HEK293 (cell line): Measurements from ENCODE around the gene KANK4.

Experiments used
- CTCF ChIA-PET: fragments of 350-600 bp; formaldehyde crosslinking; extraction: SDS; loops from one replicate; lab custom pipeline; 2021; ENCODE audit warnings: antibody characterized with exemption; lab: Yijun Ruan, JAX
- POLR2A ChIA-PET: fragments of 300-600 bp; formaldehyde crosslinking; extraction: SDS; loops from one replicate; lab custom pipeline; 2020; ENCODE audit warnings: antibody characterized with exemption, inconsistent platforms; lab: Yijun Ruan, JAX
- H3K27ac ChIP-seq: fragments of 200-500 bp; sonication (Bioruptor generic); 2 replicates; pipeline ENCODE4 v1.5.1; 2014; ENCODE audit warnings: low read depth, low read length, control low read depth, inconsistent platforms; ENCODE audit errors: extremely low read depth
- H3K36me3 ChIP-seq, 2 experiments: fragments of 200-500 bp in 1 of 2; sonication (Bioruptor generic) in 1 of 2; 1 replicate in 1 of 2; 2 replicates in 1 of 2; pipeline ENCODE4 v1.5.1; 2014 to 2017; ENCODE audit warnings: inconsistent platforms in 2 of 2, low read length in 2 of 2; ENCODE audit not compliant: control insufficient read depth in 2 of 2, insufficient read depth in 1 of 2
- H3K4me1 ChIP-seq: fragments of 200-500 bp; sonication (Bioruptor generic); 2 replicates; pipeline ENCODE4 v1.5.1; 2014; ENCODE audit warnings: mild to moderate bottlenecking, low read length, inconsistent platforms; ENCODE audit not compliant: control insufficient read depth, insufficient read depth
- H3K4me3 ChIP-seq: 2 replicates; pipeline ENCODE4 v1.5.1; 2011; ENCODE audit warnings: low read depth, mild to moderate bottlenecking, control low read depth, low read length, moderate library complexity
- H3K9me3 ChIP-seq: fragments of 200-500 bp; sonication (Bioruptor generic); 2 replicates; pipeline ENCODE4 v1.5.1; 2014; ENCODE audit warnings: low read depth, low read length, inconsistent platforms; ENCODE audit not compliant: control insufficient read depth, insufficient read depth
- EGR2 ChIP-seq: fragments of 450-650 bp; formaldehyde crosslinking; IDR thresholded peaks from 2 replicates; pipeline ENCODE4 v1.5.1; 2016; ENCODE audit warnings: low read depth, missing biosample characterization, missing genetic modification characterization
- SCRT1 ChIP-seq: fragments of 450-650 bp; formaldehyde crosslinking; IDR thresholded peaks from 2 replicates; pipeline ENCODE4 v1.5.1; 2016; ENCODE audit warnings: missing biosample characterization, missing genetic modification characterization, borderline replicate concordance
- ZBTB48 ChIP-seq: fragments of 450-650 bp; formaldehyde crosslinking; IDR thresholded peaks from 2 replicates; pipeline ENCODE4 v1.5.1; 2016; ENCODE audit warnings: missing biosample characterization, missing genetic modification characterization
- ZNF16 ChIP-seq: fragments of 450-650 bp; formaldehyde crosslinking; IDR thresholded peaks from 2 replicates; pipeline ENCODE4 v1.5.1; 2016; ENCODE audit warnings: low read depth, missing biosample characterization, missing genetic modification characterization
- ZNF473 ChIP-seq: fragments of 450-650 bp; formaldehyde crosslinking; IDR thresholded peaks from 2 replicates; pipeline ENCODE4 v1.5.1; 2017; ENCODE audit warnings: missing biosample characterization, missing genetic modification characterization
- ZNF561 ChIP-seq: fragments of 450-650 bp; IDR thresholded peaks from 2 replicates; pipeline ENCODE4 v1.5.1; 2018; ENCODE audit warnings: missing biosample characterization, missing genetic modification characterization, borderline replicate concordance
- ZNF747 ChIP-seq: fragments of 450-650 bp; formaldehyde crosslinking; IDR thresholded peaks from 2 replicates; pipeline ENCODE4 v1.5.1; 2016; ENCODE audit warnings: missing biosample characterization, missing genetic modification characterization
- TF ChIP-seq, protein P1 (sequence below): fragments of 450-650 bp; formaldehyde crosslinking; IDR thresholded peaks from 2 replicates; pipeline ENCODE4 v1.5.1; 2017; ENCODE audit warnings: missing biosample characterization, missing genetic modification characterization
- TF ChIP-seq, protein P2 (sequence below): fragments of 450-650 bp; IDR thresholded peaks from 2 replicates; pipeline ENCODE4 v1.5.1; 2018; ENCODE audit warnings: missing biosample characterization, mild to moderate bottlenecking, missing genetic modification characterization
- TF ChIP-seq, protein P3 (sequence below): fragments of 450-650 bp; formaldehyde crosslinking; IDR thresholded peaks from 2 replicates; pipeline ENCODE4 v1.5.1; 2016; ENCODE audit warnings: missing biosample characterization, missing genetic modification characterization, borderline replicate concordance
- TF ChIP-seq, protein P4 (sequence below): IDR thresholded peaks from 2 replicates; pipeline ENCODE4 v1.6.1; 2011; ENCODE audit warnings: mild to moderate bottlenecking, low read depth, low read length, borderline replicate concordance
- TF ChIP-seq, protein P5 (sequence below): fragments of 450-650 bp; formaldehyde crosslinking; IDR thresholded peaks from 2 replicates; pipeline ENCODE4 v1.5.1; 2016; ENCODE audit warnings: missing biosample characterization, missing genetic modification characterization
- TF ChIP-seq, protein P6 (sequence below): fragments of 450-650 bp; formaldehyde crosslinking; IDR thresholded peaks from 2 replicates; pipeline ENCODE4 v1.5.1; 2017; ENCODE audit warnings: missing biosample characterization, missing genetic modification characterization
- TF ChIP-seq, protein P7 (sequence below): fragments of 450-650 bp; formaldehyde crosslinking; IDR thresholded peaks from 2 replicates; pipeline ENCODE4 v1.5.1; 2017; ENCODE audit warnings: missing biosample characterization, missing genetic modification characterization

The KANK4 gene

DNA sequence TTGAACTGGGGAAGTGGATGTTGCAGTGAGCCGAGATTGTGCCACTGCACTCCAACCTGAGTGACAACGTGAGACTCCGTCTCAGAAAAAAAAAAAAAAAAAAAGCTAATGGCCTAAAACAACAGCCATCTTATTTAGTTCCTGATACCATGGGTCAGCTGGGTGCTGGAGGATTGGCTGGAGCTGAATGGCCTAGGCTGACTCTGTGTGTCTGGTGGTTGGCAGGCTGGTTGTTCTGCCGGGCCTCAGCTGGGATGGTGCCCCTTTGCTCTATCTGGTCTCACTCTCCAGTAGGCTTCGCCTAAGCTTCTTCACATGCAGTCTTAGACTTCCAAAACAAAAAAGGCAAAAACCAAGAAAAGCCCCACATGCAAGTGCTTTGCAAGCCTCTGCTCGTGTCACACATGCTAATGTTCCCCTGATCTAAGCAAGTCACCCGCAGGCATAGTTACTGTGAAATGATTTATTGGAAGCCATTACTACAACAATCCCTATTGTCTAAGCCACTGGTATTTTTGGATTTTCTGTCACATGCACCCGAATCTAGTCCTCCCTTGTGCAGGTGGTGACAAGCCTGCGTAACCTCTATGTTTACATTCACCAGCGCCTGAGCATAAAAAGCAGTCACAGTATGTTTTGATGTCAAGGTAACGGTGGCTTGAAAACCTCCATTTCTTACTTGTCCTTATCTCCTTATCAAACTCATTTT, 39.6 kb upstream of the KANK4 start (continued):
- TF ChIP-seq, protein P1, sequence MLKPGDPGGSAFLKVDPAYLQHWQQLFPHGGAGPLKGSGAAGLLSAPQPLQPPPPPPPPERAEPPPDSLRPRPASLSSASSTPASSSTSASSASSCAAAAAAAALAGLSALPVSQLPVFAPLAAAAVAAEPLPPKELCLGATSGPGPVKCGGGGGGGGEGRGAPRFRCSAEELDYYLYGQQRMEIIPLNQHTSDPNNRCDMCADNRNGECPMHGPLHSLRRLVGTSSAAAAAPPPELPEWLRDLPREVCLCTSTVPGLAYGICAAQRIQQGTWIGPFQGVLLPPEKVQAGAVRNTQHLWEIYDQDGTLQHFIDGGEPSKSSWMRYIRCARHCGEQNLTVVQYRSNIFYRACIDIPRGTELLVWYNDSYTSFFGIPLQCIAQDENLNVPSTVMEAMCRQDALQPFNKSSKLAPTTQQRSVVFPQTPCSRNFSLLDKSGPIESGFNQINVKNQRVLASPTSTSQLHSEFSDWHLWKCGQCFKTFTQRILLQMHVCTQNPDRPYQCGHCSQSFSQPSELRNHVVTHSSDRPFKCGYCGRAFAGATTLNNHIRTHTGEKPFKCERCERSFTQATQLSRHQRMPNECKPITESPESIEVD = peak; percentile 78
- TF ChIP-seq, protein P2, sequence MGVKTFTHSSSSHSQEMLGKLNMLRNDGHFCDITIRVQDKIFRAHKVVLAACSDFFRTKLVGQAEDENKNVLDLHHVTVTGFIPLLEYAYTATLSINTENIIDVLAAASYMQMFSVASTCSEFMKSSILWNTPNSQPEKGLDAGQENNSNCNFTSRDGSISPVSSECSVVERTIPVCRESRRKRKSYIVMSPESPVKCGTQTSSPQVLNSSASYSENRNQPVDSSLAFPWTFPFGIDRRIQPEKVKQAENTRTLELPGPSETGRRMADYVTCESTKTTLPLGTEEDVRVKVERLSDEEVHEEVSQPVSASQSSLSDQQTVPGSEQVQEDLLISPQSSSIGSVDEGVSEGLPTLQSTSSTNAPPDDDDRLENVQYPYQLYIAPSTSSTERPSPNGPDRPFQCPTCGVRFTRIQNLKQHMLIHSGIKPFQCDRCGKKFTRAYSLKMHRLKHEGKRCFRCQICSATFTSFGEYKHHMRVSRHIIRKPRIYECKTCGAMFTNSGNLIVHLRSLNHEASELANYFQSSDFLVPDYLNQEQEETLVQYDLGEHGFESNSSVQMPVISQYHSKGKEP (tag by site-specific recombination) = peak; percentile 51; the same call in 1 of the 2 replicates

DNA sequence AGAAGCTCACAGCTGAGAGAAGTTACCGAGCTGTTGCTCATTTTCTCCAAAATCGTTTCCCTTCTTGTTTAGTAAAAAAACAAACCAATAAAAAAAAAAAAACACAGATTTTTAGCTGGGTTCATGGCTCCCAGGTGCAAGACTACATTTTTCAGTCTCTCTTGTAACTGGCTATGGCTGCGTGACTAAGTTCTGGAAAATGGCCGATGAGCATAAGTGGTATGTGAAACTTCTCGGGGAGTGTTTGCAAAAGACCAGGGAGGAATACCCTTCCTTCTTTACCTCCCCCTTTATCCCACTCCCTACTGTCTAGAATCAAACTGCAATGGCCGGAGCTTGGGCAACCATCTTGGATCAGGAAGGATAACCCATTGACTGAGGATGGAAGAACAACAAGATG, 38.7 kb upstream of the KANK4 start:
- ChIA-PET CTCF (no interaction called here), POLR2A (no interaction called here)
- no peaks in the 10 kb centered on the region for H3K36me3 ChIP-seq
- H3K27ac ChIP-seq = no peak overlapping the region
- no peaks in the 10 kb centered on the region for H3K9me3 ChIP-seq
- H3K4me1 ChIP-seq = 0 out of 2 replicates have a peak, but pooled peaks cover 3% of the 10 kb centered on the region
- H3K4me3 ChIP-seq = no peak overlapping the region
- TF ChIP-seq ZBTB48 (no peak), ZNF561 (tag by site-specific recombination) (no peak), ZNF747 (tag by site-specific recombination) (no peak), EGR2 (no peak), ZNF16 (tag by site-specific recombination) (no peak), SCRT1 (tag by site-specific recombination) (no peak), ZNF473 (tag by site-specific recombination) (no peak)
- TF ChIP-seq, protein P3, sequence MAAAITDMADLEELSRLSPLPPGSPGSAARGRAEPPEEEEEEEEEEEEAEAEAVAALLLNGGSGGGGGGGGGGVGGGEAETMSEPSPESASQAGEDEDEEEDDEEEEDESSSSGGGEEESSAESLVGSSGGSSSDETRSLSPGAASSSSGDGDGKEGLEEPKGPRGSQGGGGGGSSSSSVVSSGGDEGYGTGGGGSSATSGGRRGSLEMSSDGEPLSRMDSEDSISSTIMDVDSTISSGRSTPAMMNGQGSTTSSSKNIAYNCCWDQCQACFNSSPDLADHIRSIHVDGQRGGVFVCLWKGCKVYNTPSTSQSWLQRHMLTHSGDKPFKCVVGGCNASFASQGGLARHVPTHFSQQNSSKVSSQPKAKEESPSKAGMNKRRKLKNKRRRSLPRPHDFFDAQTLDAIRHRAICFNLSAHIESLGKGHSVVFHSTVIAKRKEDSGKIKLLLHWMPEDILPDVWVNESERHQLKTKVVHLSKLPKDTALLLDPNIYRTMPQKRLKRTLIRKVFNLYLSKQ (tag by site-specific recombination) = no peak
- TF ChIP-seq, protein P4, sequence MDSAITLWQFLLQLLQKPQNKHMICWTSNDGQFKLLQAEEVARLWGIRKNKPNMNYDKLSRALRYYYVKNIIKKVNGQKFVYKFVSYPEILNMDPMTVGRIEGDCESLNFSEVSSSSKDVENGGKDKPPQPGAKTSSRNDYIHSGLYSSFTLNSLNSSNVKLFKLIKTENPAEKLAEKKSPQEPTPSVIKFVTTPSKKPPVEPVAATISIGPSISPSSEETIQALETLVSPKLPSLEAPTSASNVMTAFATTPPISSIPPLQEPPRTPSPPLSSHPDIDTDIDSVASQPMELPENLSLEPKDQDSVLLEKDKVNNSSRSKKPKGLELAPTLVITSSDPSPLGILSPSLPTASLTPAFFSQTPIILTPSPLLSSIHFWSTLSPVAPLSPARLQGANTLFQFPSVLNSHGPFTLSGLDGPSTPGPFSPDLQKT = no peak
- TF ChIP-seq, protein P1 = no peak
- TF ChIP-seq, protein P5, sequence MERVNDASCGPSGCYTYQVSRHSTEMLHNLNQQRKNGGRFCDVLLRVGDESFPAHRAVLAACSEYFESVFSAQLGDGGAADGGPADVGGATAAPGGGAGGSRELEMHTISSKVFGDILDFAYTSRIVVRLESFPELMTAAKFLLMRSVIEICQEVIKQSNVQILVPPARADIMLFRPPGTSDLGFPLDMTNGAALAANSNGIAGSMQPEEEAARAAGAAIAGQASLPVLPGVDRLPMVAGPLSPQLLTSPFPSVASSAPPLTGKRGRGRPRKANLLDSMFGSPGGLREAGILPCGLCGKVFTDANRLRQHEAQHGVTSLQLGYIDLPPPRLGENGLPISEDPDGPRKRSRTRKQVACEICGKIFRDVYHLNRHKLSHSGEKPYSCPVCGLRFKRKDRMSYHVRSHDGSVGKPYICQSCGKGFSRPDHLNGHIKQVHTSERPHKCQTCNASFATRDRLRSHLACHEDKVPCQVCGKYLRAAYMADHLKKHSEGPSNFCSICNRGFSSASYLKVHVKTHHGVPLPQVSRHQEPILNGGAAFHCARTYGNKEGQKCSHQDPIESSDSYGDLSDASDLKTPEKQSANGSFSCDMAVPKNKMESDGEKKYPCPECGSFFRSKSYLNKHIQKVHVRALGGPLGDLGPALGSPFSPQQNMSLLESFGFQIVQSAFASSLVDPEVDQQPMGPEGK (tag by site-specific recombination) = no peak
- TF ChIP-seq, protein P6, sequence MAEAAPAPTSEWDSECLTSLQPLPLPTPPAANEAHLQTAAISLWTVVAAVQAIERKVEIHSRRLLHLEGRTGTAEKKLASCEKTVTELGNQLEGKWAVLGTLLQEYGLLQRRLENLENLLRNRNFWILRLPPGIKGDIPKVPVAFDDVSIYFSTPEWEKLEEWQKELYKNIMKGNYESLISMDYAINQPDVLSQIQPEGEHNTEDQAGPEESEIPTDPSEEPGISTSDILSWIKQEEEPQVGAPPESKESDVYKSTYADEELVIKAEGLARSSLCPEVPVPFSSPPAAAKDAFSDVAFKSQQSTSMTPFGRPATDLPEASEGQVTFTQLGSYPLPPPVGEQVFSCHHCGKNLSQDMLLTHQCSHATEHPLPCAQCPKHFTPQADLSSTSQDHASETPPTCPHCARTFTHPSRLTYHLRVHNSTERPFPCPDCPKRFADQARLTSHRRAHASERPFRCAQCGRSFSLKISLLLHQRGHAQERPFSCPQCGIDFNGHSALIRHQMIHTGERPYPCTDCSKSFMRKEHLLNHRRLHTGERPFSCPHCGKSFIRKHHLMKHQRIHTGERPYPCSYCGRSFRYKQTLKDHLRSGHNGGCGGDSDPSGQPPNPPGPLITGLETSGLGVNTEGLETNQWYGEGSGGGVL (tag by site-specific recombination) = no peak
- TF ChIP-seq, protein P7, sequence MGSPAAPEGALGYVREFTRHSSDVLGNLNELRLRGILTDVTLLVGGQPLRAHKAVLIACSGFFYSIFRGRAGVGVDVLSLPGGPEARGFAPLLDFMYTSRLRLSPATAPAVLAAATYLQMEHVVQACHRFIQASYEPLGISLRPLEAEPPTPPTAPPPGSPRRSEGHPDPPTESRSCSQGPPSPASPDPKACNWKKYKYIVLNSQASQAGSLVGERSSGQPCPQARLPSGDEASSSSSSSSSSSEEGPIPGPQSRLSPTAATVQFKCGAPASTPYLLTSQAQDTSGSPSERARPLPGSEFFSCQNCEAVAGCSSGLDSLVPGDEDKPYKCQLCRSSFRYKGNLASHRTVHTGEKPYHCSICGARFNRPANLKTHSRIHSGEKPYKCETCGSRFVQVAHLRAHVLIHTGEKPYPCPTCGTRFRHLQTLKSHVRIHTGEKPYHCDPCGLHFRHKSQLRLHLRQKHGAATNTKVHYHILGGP (tag by site-specific recombination) = no peak
